HG03039 (cell line): ENCODE measurements around the gene ARL5A.
"Not testable (repeated sequence)": the region's sequence is repeated elsewhere in the genome, so short reads cannot be mapped to it uniquely, and the experiment has no call there.

Experiments
- ATAC-seq: cut with Tn5 transposase; IDR thresholded peaks from one replicate; pipeline ENCODE4 v1.9.1; 2021; ENCODE audit warnings: mild to moderate bottlenecking, moderate library complexity; ENCODE audit not compliant: unreplicated experiment

The ARL5A gene, protein sequence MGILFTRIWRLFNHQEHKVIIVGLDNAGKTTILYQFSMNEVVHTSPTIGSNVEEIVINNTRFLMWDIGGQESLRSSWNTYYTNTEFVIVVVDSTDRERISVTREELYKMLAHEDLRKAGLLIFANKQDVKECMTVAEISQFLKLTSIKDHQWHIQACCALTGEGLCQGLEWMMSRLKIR

DNA sequence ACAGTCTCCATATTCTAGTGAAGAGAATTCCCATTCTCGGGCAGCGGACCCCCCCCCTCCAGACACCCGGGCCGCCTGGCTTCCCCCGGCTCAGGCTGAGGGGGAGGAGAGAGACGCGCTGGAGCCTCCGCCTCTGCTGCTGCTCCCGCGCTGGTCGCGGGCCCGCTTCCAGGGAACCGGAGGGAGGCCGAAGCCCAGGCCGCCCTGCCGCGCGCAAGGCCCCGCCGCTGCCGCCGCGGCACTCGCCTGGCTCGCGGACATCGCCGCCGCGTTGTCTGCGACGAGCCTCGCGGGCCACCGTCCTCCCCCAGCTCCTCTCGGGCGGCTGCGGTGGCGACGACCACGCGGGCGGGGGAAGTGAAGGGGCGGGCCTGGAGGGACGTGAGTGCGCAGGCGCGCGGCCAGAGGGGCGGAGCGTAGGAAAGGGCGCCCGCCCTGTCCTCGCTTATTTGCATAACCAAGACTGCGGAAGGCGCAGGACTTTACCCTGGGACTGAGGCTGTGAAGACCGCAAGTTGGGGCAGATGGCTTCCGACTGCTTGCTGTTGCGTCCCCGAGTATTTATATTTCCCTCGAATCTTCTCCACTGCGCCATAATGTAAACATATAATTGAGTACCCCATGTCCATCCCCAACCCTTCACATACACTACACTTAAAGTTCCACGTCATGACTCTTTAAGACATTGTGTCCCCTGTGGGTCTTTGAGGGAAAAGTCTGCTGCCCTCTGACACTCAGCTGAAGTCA, at the start of gene ARL5A:
ARL5A (minus strand) TSS at position 279 of the 747 bp plus-strand sequence; CDS start at position 34, 245 bp downstream.
- peak; percentile 94 for ATAC-seq

DNA sequence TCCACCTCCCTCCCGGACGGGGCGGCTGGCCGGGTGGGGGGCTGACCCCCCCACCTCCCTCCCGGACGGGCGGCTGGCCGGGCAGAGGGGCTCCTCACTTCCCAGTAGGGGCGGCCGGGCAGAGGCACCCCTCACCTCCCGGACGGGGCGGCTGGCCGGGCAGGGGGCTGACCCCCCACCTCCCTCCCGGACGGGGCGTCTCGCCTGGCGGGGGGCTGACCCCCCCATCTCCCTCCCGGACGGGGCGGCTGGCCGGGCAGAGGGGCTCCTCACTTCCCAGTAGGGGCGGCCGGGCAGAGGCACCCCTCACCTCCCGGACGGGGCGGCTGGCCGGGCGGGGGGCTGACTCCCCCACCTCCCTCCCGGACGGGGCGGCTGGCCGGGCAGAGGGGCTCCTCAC, 47.4 kb upstream of the ARL5A start:
- not testable (repeated sequence) for ATAC-seq

DNA sequence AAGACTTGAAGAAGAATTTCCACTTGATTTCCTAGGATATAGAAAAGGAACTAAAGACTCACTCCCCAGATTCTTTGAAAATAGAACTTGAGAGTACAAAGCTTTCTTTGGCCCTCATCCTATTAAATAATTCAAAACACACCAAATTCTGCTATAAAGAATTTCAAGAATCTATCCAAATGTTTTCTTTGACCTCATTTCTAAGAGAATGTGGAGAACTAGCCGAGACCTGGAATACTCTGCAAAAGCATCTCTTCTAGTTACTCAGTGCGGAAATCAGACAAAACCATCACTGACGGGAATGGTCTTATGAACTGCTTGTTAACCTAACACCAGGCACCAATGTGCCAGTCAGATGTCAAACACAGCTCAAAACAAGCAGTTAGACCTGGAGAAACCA, 44.2 kb upstream of the ARL5A start:
- no peak for ATAC-seq

DNA sequence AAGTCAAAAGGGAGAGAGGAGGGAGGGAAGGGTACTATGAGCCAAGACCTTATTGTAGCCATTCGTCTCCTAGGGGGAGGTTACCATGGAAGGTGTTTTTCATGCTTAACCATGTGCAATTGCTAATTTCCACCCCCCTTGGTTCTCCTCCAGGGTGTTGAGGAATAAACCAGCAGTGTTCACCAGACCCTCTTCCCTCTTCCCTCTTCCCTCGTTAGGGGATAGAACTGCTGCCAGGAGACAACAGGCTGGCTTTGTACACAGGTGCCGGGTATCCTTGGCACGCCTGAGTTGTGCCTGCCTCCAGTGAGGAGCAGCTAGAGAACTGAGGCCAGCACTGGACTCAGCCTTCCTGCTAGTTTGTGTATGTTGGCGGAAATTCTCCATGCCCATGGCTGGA, 41.1 kb upstream of the ARL5A start:
- ATAC-seq = no peak

DNA sequence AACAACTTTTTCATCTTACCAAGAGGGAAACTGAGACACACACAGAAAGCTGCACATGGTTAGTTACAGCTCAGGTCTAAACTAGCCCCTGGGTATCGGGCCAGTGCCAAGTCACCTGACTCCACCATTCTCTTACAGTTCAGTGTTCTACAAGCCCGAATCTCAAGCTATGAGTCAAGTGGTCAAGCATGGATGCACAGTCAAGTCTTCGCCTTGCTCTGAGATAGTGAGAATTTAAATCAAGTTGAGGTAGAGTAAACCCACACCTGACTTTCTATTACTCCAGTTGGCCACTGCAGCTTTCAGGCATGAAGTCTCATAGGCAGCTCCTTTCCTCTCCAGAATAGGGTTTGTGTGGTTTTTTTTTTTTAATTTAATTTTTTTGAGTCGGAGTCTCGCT, 34.5 kb upstream of the ARL5A start:
- peak; percentile 98 for ATAC-seq

DNA sequence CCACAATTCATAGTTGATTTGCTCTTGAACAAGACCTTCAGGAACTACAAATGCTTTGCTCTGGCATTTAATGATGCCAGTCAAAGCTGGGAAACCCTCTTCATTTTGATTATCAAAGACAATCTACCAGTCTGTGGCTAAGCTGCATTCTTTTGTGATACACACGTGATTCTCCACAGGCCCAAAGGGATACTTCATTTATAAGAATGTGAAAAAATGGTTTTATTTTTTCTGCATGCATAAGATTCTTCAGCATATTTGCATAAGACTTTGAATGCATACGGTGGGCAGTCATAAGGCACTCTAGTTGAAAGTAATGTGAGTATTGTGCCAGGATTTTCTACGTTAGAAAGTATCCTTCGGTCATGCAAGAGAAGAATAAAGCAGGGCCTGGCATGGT, 33.0 kb upstream of the ARL5A start:
- no peak for ATAC-seq

DNA sequence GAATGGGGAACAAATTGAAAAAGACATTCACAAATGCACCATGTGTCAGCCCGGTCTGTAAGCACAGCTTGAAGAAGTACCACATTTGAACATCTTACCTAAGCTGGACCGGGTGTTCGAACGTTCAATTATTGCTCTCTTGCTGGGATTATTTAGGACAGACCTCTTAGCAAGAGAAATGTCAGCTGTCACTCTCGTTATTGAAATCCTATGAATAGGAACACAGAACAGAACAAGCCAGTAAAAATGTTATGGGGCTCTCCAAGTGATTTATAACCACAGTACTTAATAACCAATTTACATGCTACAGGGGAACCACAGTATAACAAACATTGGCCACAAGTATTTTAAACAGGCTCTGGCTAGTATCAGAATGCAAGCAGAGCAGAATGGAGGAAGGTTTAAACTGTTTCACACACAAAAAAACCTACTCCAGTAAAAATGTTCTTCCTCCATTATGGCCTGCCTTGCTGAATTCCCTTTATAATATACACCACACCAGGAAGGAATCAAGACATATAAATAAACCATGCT, 32.5 kb upstream of the ARL5A start:
- no peak for ATAC-seq

DNA sequence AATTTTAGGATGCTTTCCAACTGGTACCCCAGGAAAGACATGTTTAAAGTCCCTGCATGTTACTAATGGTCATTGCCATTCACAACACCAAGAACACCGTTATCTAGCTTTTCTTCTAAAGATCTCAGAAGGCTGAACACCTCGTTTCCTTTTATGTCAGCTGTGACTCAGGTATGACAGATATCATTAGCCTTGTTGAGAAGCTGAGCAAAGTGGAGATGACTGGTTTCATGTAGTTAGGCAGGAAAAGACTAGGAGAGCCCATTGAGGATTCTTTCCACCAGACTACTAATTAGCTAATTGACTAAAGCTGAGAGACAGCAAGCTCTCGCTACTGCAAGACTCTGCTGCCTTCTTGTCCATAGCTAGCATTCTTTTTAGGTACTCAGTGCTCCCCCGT, 32.0 kb upstream of the ARL5A start:
- ATAC-seq = no peak

DNA sequence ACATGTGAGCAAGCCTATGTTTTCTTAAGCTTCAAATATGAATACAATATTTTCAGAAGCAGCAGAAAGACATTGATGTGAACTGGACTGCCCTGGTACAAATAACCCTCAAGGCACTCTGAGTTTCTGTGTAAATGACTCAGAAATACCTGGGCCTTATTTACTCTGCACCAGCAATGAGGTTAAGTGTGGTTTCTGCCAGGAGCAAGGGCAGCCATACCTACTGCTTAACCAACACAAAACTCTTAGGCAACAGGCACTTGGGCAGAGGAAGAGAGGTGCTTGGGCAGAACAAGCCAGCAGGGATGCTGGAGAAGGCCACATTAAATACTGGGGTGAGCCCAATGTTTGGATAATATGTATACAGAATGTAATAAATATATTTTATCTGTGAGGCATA, 29.4 kb upstream of the ARL5A start:
- ATAC-seq = no peak

DNA sequence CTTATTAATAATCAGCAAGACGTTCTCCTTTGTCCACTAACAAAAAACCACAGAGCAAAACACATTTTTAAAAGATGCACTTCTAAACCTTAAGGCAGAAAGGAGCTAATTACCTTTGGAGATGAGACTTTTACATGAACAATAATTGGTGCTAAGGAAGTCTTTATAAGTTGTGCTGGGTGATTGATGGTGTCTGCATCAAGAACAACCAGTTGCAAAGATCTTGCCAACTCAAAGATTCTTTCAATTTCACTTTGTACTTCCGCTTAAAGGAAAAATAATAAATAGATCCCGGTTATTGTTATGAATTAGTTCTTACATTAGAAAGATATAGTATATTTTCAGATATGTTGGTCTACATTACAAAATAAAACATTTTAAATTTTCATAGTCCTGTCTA, 26.9 kb upstream of the ARL5A start:
- no peak for ATAC-seq

DNA sequence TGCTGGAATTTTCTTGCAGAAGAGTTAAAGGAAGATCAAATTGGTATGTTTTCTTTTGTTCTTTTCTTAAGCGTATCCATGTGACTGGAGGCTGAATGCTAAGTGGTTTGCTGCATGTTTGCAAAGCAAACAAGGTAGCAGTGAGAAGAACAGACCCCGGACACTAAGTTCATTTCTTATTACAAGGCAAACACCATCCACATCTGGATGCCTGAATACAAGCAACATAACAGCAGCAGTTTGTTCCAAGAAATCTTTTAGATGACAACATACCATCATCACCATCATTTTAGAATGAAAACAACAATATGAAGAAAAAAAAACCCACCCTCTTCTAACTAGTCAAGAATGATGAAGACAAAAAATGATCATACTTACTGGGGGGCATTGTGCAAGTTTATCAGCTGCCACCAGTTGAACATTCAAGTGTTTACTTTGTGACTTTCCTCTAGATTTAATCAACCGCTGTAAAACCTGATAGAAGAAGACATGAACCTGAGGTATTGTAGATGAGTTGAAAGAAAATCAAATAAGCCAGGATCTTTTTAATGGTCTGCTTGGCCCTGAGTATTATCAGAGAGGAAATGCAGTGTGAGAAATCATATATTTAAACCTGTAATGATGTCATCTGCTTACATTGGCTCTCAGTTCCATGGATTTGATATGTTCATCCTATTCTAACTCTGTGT, 25.0 kb upstream of the ARL5A start:
- ATAC-seq = no peak

DNA sequence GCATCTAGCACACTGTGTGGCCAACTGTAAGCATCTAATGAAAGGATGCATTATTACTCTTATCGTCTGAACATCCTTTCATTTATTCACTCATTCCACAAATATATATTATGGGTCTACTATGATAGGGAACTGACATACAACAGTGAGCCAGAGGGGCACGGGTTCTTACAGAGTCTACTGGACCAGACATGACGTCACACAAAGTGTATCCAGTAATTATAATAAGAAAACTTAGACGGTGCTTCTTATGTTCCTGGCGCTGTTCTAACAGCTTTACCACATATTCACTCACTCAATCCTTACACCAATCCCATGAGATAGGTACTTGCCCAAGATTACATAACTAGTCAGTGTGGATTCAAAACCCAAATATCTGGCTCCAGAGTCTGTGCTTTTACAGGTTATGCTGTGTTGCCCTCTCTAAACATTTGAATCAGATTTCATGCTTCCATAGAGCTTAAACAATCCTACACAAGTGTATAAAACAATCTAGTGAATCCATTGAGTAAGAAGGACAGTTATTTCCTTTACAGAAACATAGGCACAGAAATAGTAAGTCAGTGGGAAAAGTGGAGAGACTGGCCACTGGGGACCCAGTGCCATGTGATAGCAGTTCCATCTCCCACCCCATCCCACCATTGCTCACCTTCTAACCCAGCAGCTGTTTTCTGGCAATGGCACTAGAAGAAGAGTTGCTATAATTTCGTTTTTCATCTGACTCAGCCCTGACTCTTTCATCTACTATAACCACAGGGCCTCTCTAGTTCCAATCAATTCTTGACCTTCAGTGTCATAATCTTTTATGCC, 24.2 kb upstream of the ARL5A start:
- ATAC-seq = no peak

DNA sequence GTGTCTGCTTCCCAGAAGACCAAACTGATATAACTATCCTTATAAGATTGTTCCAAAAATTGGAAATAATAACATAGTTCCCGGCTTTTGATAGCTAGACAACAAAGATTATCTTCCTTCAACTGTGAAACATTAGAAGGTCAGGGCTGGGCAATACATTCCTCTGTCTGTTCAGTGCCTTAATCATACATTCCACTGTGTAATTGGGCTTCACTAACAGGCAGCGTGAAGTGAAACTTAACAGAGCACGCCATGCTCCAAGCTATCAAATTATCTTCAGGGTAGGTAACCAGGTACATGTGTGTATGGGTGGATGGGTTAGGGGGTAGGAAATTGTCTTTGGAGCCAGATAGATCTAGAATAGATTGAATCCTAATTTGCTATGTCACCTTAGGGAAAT, 23.5 kb upstream of the ARL5A start:
- no peak for ATAC-seq

DNA sequence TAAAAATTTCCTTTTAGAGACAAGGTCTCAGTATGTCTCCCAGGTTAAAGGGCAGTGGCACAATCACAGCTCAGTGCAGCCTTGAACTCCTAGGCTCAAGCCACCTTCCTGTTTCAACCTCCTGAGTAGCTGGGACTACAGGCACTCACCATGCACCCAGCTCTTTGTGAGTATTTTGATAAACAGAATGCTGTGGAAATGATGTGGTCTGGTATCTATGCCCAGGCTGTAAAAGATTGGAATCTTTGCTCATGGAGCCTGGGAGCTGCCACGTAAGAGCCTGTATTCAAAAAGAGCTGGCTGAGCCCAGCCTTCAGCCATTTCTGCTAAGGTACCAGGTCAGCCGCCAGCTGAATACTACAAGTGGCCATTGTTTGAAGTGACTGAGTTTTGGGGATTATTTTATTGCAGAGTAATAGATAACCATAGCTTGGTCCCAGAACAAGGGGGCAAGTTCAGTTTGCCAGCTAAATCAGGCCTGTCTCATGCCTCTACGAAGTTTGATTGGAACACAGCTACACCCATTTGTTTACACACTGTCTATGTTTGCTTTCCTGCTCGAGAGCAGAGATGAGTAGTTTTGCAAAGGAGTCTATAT, 21.3 kb upstream of the ARL5A start:
- ATAC-seq = no peak

DNA sequence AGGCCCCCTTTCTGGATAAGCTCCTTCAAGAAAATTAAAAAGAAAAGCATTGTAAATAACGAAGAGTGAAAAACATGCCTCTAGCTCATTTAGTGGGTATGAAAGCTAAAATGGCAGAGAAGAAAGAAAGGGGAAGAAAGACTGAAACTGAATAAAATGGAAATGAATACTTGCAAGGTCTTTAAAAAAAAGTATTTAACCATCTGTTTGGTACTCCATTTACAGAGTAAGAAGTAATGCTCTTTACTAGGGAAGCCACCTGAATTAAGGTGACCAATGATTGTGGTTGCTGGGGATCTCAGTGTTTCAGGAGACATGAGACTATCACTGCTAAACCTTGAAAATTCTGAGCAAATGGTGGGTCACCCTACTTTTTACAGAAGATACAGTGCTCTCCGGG, 17.7 kb upstream of the ARL5A start:
- peak; percentile 43 for ATAC-seq

DNA sequence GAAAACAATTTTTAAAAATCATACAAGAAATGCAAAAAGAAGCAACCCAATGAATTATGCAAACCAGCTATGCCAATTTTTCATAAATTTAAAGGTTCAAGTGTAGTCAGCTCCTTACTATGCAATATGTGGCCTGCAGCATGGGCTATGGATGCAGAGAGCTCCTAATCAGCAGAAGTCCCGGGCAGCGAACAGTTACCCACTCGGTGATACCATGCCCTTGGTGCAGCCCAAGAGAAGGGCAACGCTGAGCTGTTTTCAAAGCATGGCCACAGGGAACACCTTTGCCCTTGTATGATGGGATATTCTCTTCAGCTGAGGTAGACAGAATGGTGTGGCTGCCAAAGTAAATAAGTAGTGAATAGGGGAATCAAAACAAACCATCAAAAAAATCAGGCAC, 17.3 kb upstream of the ARL5A start:
- ATAC-seq = no peak

DNA sequence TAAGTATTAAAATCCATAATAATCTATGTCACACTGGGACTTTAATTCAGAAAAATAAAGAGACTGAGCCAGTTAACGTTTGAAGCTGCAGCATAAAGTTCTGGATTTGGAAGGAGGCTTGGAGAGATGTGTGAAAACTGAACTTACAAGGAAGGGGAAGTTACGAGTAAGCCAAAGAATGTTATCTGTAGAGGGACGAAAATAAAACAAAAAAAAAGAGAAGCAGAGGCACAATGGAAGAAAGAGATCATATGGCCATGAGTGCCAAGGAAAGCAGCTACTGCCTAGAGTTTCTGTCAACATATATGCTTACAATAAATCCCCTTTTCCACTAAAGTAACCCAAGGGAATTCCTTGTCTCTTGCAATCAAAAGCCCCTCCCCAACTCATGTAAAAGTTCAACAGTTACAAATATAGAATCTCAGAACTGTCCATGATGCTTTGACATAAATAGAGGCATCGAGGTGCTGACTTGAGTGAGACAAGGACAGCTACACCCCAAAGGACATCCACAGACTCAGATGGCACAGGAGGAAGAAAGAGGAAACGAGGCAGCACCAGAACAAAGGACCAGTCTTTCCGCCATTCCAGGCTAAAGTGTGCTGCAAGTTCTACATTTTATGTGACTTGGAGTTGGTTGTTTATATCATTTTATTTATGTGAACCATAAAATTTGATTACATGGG, 16.1 kb upstream of the ARL5A start:
- no peak for ATAC-seq

DNA sequence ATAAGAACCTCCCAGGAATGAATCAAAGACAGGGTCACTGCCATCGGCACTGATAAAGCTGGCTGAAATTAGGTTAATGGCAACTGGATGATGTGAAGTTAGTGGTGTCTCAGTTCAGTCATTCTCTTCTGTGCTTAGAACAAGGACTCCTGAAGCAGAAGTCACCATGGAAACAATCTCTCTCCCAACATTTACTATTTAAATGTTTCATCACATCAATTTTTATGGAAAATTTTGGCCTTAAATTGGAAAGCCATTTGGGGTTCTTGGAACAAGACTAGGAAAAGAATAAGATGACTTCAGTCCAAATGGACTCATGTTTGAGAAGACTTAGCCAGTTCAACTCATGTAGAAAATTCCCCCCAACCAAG, 15.5 kb upstream of the ARL5A start:
- ATAC-seq = no peak

DNA sequence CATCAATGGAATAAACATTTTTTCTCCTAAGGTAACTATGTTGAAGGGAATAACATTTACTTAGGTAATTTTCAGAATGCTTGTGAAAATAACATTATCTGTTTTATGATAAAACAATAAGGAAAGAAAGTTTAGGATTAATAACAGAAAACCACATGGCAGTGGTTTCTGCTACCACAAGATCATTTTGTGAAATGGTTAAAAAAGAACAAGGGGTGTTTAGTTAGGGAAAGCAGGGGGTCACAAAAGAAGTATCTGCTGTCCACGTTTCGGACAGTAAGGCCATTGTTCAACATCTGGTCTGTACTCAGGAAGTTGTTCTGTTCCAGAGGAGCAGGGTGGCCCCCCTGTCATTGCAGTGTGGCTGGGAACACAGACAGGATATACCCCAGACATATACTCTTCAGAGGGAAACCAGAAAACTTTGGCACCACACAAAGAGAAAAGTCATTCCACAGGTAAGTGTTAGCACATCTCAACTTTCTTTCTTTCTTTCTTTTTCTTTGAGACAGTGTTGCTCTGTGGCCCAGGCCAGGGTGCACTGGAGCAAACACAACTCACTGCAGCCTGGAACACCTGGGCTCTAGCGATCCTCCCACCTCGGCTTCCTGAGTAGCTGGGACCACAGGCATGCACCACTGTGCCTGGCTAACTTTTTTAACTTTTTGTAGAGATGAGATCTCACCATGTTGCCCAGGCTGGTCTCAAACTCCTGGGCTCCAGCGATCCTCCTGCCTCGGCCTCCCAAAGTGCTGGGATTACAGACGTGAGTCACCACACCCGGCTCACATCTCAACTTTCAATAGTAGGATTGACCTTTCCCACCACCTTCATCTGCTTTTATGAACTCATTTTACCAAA, 14.8 kb upstream of the ARL5A start:
- ATAC-seq = no peak
